OCI-LY7 (cell line): ENCODE data around the gene AKAP11.

Experiments used
- CTCF ChIP-seq: fragments of 200-600 bp; sonication (generic); conservative IDR thresholded peaks from 2 replicates; pipeline ENCODE4 v1.5.1; 2014; ENCODE audit warnings: mild to moderate bottlenecking, antibody characterized with exemption, low read length, moderate library complexity, mixed read lengths
- EZH2phosphoT487 ChIP-seq: fragments of 200-600 bp; sonication (generic); IDR thresholded peaks from 2 replicates; pipeline ENCODE4 v1.6.1; 2018; ENCODE audit warnings: low read depth, borderline replicate concordance, mild to moderate bottlenecking, mixed run types, antibody characterized with exemption, low read length, moderate library complexity, mixed read lengths

- TF ChIP-seq CTCF (no peak), EZH2phosphoT487 (no peak)
Measured at GRCh38 chr13:42363941-42364612, 92.1 kb downstream of the AKAP11 start.
